ENCODE results near the gene PHKG1. TPM values are rescaled to one million over a fixed set of nuclear protein-coding genes. Genes with fewer than 3 reads are reported as not detected.
A peak's percentile ranks its signal among the peaks of the same experiment; 100 is the strongest.
"Not testable (repeated sequence)": the region's sequence is repeated elsewhere in the genome, so short reads cannot be mapped to it uniquely, and the experiment has no call there.

The PHKG1 gene
- total and polyA plus RNA-seq, 11 donors: 2.4 to 150 (median 19.7) TPM

DNA sequence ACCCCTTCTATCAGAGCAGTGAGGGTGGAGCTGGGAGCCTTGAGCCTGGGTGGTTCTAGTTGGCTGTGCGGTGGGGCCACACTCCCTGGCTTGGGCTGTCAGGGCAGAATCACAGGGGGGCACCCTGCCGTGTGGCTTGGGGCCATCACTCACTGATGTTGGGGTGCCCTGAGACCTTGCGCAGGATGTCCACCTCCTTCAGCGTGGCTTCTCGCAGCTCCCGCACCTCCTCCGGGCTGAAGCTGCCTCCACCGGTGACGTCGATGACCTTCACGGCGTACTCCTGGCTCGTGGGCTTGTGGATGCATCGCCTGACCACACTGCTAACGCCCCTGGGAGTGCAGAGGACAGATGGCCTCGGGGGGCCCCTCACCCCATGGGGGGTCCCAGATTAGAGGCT is 5.3 kb downstream of the PHKG1 start:
- 89 to 95% (median 92%) methylated on average over 16 of the region's 16 CpGs for WGBS, 4 donors
- Histone ChIP-seq H3K4me3 (no peak overlapping the region), H3K9me3 (no peaks in the 10 kb centered on the region), H3K27me3 (no peaks in the 10 kb centered on the region), H3K4me1 (peaks cover 0 to 35% (median 18%) of the 10 kb centered on the region in 12 donors), H3K27ac (no peak overlapping the region), H3K36me3 (peaks cover 0 to 50% (median 34%) of the 10 kb centered on the region in 9 donors)
- TF ChIP-seq, protein P1, sequence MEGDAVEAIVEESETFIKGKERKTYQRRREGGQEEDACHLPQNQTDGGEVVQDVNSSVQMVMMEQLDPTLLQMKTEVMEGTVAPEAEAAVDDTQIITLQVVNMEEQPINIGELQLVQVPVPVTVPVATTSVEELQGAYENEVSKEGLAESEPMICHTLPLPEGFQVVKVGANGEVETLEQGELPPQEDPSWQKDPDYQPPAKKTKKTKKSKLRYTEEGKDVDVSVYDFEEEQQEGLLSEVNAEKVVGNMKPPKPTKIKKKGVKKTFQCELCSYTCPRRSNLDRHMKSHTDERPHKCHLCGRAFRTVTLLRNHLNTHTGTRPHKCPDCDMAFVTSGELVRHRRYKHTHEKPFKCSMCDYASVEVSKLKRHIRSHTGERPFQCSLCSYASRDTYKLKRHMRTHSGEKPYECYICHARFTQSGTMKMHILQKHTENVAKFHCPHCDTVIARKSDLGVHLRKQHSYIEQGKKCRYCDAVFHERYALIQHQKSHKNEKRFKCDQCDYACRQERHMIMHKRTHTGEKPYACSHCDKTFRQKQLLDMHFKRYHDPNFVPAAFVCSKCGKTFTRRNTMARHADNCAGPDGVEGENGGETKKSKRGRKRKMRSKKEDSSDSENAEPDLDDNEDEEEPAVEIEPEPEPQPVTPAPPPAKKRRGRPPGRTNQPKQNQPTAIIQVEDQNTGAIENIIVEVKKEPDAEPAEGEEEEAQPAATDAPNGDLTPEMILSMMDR (IDR thresholded peaks at IDR 0.05): no peak
- TF ChIP-seq POLR2A (IDR thresholded peaks at IDR 0.05): no peak
- DNase-seq (no peak), ATAC-seq (no peak)
- intact Hi-C loops (cut with DNase I): no loop called here

DNA sequence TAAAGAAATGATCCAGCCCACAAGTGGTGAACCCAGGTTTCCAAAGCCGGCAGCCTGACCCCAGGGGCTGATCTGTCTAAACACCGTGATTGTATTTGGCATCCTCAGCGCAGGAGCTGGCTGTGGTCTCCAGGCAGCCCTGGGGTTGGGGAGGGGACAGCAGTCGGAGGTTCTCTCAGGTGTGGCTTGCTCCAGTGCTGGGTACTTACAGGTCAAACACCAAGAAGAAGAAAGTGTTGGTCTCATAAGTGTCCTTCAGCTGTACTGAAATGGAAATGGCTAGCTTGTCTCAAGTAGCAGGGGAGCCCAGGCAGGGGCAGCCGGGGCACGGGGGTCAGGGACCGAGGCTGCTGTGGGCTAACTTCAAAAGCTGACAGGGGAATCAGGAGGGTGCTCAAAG is 6.0 kb downstream of the PHKG1 start:
- ATAC-seq (no peak), DNase-seq (no peak)
- TF ChIP-seq, protein P1 (IDR thresholded peaks at IDR 0.05): no peak
- no peak for TF ChIP-seq POLR2A (IDR thresholded peaks at IDR 0.05)
- intact Hi-C loops (cut with DNase I): no loop called here
- peaks cover 0 to 29% (median 11%) of the 10 kb centered on the region in 12 donors for H3K4me1 ChIP-seq
- no peak overlapping the region for H3K4me3 ChIP-seq
- 86 to 98% (median 95%) methylated on average over 5 to 7 of the region's 7 CpGs for WGBS, 4 donors
- peaks cover 0 to 56% (median 39%) of the 10 kb centered on the region in 9 donors for H3K36me3 ChIP-seq
- H3K9me3 ChIP-seq: no peaks in the 10 kb centered on the region
- H3K27ac ChIP-seq: no peak overlapping the region
- H3K27me3 ChIP-seq: no peaks in the 10 kb centered on the region

DNA sequence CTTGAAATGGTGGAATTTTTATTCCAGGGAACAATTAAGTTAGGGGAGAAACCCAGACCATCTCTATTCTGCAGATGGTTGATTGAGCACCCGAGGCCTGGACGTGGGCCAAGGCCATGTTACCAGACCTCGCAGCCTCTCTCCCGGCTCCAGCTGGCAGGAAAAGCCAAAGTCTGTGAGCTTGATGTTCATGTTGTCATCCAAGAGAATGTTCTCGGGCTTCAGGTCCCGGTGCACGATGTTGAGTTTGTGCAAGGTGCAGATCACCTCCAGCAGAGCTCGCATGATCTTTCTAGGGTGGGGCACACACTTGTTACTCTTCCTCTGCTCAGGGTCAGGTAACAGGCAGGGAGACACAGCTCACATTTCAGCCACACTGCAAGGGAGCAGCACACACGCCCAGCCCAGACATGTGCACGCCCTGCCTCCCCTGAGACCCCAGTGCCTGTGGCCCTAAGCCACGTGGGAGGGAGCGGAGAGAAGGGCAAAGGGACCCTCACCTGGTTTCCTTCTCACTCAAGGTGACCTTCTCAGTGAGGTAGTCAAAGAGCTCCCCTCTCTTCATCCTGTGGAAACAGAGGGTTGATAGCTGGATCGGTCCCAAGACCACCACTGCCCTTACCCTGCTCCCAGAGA is 9.5 kb downstream of the PHKG1 start:
- ATAC-seq (peak; percentile 27 to 41 (median 34)), DNase-seq (peak; percentile 55 to 85 (median 71))
- intact Hi-C loops (cut with DNase I): no loop called here
- H3K4me3 ChIP-seq: no peak overlapping the region
- H3K36me3 ChIP-seq: peaks cover 0 to 52% (median 47%) of the 10 kb centered on the region in 9 donors
- peak overlapping the region in 9 of 12 donors; percentile 0 to 57 (median 50) for H3K27ac ChIP-seq
- 42 to 47% (median 44%) methylated on average over 13 of the region's 13 CpGs for WGBS, 4 donors
- no peaks in the 10 kb centered on the region for H3K9me3 ChIP-seq
- peaks cover 10 to 40% (median 34%) of the 10 kb centered on the region in 12 donors for H3K4me1 ChIP-seq
- no peaks in the 10 kb centered on the region for H3K27me3 ChIP-seq
- TF ChIP-seq, protein P1 (IDR thresholded peaks at IDR 0.05): no peak
- TF ChIP-seq POLR2A (IDR thresholded peaks at IDR 0.05): no peak

DNA sequence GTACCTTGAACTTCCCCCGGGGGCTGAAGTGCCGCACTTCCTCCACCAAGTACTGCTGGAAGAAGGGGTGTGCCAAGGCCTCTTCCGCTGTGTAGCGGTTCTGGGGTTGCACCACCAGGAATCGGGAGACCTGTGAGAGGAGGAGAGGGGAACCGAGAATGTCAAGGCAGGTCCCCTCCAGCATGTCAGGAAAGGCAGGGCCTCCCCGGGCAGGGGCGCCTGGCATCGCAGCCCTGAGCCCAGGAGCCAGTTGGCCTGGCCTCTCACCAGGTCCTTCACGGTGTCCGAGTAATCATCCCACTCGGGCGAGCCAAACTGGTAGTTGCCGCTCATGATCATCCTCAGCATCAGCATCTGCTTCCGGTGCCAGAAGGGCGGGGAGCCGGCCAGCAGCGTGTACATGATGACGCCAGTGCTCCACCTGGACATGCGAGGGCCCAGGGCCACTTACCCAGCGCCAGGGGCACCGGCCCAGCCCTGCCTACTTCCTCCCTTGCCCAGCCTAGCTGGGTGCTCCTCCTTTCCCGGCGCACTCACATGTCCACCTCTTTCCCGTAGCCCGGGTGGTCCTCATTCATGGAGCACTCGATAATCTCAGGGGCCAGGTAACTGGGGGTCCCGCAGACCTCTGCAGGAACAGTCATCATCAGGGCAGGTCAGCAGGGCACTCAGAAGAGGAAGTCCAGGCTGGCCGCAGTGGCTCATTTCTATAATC is 11.0 kb downstream of the PHKG1 start:
- TF ChIP-seq, protein P1 (IDR thresholded peaks at IDR 0.05): no peak
- no peak for TF ChIP-seq POLR2A (IDR thresholded peaks at IDR 0.05)
- ATAC-seq: no peak
- H3K36me3 ChIP-seq: peaks cover 0 to 42% (median 33%) of the 10 kb centered on the region in 9 donors
- H3K4me3 ChIP-seq: no peak overlapping the region
- 94 to 98% (median 95%) methylated on average over 16 to 29 of the region's 29 CpGs for WGBS, 4 donors
- H3K27me3 ChIP-seq: no peaks in the 10 kb centered on the region
- peak overlapping the region in 1 of 12 donors; percentile 88 for H3K27ac ChIP-seq
- H3K9me3 ChIP-seq: no peaks in the 10 kb centered on the region
- H3K4me1 ChIP-seq: peaks cover 10 to 41% (median 34%) of the 10 kb centered on the region in 12 donors
- no peak for DNase-seq
- intact Hi-C loops (cut with DNase I): no loop called here

DNA sequence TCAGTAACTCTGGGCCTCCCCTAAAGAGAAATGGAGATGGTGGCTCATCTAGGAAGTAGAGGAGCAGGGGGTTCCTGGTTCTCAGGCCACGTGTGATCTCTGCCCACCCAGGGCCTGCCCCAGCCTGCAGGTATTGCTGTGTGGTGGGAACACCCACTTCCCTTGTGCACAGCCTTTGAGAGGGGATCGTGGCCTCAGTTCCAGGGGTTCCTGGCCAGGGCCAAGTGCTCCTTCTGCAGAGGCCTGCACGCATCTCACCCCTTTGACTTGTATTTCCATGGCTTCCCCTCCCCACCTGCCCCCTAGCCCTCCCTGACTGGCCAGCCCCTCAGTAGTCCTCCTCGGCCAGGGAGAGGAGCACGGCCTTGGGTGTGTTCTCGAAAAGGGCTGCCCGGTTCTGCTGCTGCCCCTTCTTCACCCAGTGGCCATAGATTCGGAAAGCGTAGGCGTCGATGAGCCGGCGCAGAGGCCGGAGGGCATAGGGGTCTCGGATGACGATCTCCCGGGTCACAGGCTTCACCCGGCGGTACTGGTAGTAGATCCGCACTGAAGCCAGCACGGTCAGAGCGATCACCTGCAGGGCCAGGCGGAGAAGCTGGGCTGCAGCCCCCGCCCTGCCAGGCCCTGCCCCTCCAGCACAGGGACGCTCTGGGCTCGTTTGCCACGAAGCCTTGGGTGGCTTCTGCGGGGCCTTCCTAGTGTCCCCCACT is 11.9 kb downstream of the PHKG1 start:
- 93 to 95% (median 94%) methylated on average over 27 to 28 of the region's 28 CpGs for WGBS, 4 donors
- H3K27me3 ChIP-seq; H3K9me3 ChIP-seq; DNase-seq; ATAC-seq; intact Hi-C loops (cut with DNase I); H3K4me3 ChIP-seq: not testable (repeated sequence)
- H3K4me1 ChIP-seq: peaks cover 10 to 41% (median 34%) of the 10 kb centered on the region in 12 donors
- H3K36me3 ChIP-seq: peaks cover 0 to 38% (median 29%) of the 10 kb centered on the region in 9 donors
- peak overlapping the region in 11 of 12 donors; percentile 77 to 96 (median 86) for H3K27ac ChIP-seq
